ENCODE measurements around the gene NXF1. TPM values are rescaled to one million over a fixed set of nuclear protein-coding genes. Genes with fewer than 3 reads are reported as not detected.

Gene NXF1
- polyA plus RNA-seq, 3 donors from 2014 or later = 42.9 to 73.3 (median 66.0) TPM

DNA sequence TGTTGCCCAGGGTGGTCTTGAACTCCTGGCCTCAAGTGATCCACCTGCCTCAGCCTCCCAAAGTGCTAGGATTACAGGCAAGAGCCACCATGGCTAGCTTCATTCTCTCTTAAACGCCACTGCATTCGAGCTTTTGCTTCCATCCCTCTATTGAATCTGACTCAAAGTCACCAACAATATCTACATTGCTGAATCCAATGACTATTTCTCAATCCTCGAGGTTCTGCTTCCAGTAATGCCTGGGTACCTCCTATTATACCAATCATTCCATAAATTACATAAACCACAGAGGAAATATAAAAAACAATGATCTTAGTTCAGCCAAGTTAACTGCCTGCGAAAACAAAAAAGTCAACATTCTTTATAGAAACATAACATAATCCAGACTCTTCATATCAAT, 11.9 kb upstream of the NXF1 start:
- no peak overlapping the region for H3K4me3 Mint-ChIP-seq
- peaks cover 3 to 10% (median 4%) of the 10 kb centered on the region in 3 donors for H3K27me3 Mint-ChIP-seq (ENCODE audit: low read depth in 3 of 3)
- no peaks in the 10 kb centered on the region for H3K9me3 Mint-ChIP-seq
- peak overlapping the region in 3 of 6 donors; percentile 0 to 69 (median 36) for H3K27ac Mint-ChIP-seq
- H3K4me1 Mint-ChIP-seq = peaks cover 0 to 5% of the 10 kb centered on the region in 2 donors
- peaks cover 3 to 14% (median 8%) of the 10 kb centered on the region in 3 donors for H3K36me3 Mint-ChIP-seq
- no peak for DNase-seq

GRCh38 chr11:62816557-62816956, 11.3 kb upstream of the NXF1 start:
- H3K27ac Mint-ChIP-seq = no peak overlapping the region
- H3K9me3 Mint-ChIP-seq = no peaks in the 10 kb centered on the region

GRCh38 chr11:62811659-62812058, 6.4 kb upstream of the NXF1 start:
- no peak overlapping the region for H3K4me3 Mint-ChIP-seq
- H3K36me3 Mint-ChIP-seq = peaks cover 0 to 4% (median 3%) of the 10 kb centered on the region in 3 donors
- peak overlapping the region in 1 of 6 donors; percentile 23 for H3K27ac Mint-ChIP-seq
- DNase-seq = no peak
- no peaks in the 10 kb centered on the region for H3K9me3 Mint-ChIP-seq
- no peaks in the 10 kb centered on the region for H3K4me1 Mint-ChIP-seq
- H3K27me3 Mint-ChIP-seq (ENCODE audit: low read depth in 3 of 3) = peaks cover 0 to 4% (median 2%) of the 10 kb centered on the region in 3 donors

More at GRCh38 chr11:62816557-62816956, 11.3 kb upstream of the NXF1 start:
- DNase-seq = no peak
- Mint-ChIP-seq H3K36me3 (peaks cover 3 to 14% (median 8%) of the 10 kb centered on the region in 3 donors), H3K27me3 (ENCODE audit: low read depth in 3 of 3) (peaks cover 3 to 10% (median 4%) of the 10 kb centered on the region in 3 donors), H3K4me3 (no peak overlapping the region), H3K4me1 (peaks cover 0 to 5% of the 10 kb centered on the region in 2 donors)

DNA sequence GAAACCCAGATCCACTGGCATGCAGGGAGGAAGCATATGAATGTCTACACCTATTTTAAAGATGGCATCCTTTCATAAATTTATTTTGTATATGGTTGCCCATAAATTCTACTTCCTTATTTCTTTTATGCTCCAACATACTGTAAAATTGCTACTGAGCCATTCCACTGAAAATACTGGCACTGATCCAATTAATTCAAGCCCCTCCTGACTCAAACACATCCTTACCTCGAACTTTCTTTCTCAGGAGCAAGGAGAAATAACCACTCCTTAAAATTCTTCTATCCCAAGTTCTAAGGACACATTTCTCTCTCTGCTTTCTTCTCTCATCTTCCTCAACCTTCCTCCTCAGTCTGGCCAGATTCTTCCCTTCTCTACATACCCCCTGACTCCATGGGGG, 5.5 kb upstream of the NXF1 start:
- H3K4me3 Mint-ChIP-seq = no peak overlapping the region
- peaks cover 0 to 4% (median 3%) of the 10 kb centered on the region in 3 donors for H3K36me3 Mint-ChIP-seq
- peaks cover 0 to 6% (median 2%) of the 10 kb centered on the region in 3 donors for H3K27me3 Mint-ChIP-seq (ENCODE audit: low read depth in 3 of 3)
- peaks cover 8 to 9% of the 10 kb centered on the region in 2 donors for H3K4me1 Mint-ChIP-seq
- H3K9me3 Mint-ChIP-seq = no peaks in the 10 kb centered on the region
- DNase-seq = no peak
- peak overlapping the region in 2 of 6 donors; percentile 24 to 53 for H3K27ac Mint-ChIP-seq

- peak overlapping the region in 4 of 5 donors; percentile 43 to 100 (median 94) for H3K4me3 Mint-ChIP-seq
- DNase-seq = no peak
Measured at GRCh38 chr11:62806611-62807121, 1.4 kb upstream of the NXF1 start.

GRCh38 chr11:62805961-62806441, 761 bp upstream of the NXF1 start:
- Mint-ChIP-seq H3K4me1 (peaks cover 30 to 34% of the 10 kb centered on the region in 2 donors), H3K27ac (peak overlapping the region; percentile 93 to 98 (median 94)), H3K36me3 (peaks cover 8 to 19% (median 9%) of the 10 kb centered on the region in 3 donors), H3K4me3 (peak overlapping the region; percentile 94 to 100 (median 96)), H3K9me3 (peaks cover 0 to 2% (median 0%) of the 10 kb centered on the region in 6 donors), H3K27me3 (ENCODE audit: low read depth in 3 of 3) (peaks cover 6 to 8% (median 7%) of the 10 kb centered on the region in 3 donors)
- no peak for DNase-seq

More at GRCh38 chr11:62806611-62807121, 1.4 kb upstream of the NXF1 start:
- Mint-ChIP-seq H3K4me1 (peaks cover 30 to 34% of the 10 kb centered on the region in 2 donors), H3K27ac (peak overlapping the region in 3 of 6 donors; percentile 68 to 94 (median 93)), H3K9me3 (peaks cover 0 to 2% (median 0%) of the 10 kb centered on the region in 6 donors), H3K27me3 (ENCODE audit: low read depth in 3 of 3) (peaks cover 6 to 9% (median 7%) of the 10 kb centered on the region in 3 donors), H3K36me3 (peaks cover 2 to 12% (median 4%) of the 10 kb centered on the region in 3 donors)

DNA sequence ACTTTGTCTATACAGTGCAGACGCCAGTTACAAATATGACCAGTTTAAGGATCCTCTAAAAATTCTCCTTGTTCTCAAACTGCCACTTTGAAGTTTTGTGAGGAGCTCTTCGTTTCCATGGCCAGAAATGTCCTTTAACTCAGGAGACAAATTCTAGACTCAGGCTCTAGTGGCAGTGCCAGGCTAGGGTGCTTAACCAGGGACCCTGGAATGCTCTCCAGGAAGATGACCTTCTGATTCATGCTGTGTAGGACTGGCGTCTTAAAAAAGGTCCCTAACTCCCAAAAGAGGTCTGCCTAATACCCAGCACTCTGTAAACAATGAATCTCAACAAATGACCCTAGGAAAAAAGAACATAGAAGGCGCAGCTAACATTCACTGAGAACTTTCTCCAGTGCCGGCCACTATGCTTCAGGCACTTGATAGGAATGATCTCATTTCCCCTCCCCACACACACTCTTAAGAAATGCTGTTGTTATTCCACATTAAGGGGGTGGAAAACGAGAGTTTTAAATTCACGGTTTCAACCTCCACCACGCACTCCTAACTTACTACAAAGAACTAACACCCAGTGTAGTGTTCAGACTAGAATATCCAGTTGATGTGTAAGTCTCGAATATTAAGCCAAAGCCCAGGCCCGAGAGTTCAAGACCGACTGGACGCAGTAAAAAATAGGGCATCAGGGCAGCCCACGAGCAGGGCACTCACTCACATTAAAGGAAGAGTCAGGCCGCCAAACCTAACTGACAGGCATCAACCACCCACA, 747 bp downstream of the NXF1 start:
- Mint-ChIP-seq H3K27me3 (ENCODE audit: low read depth in 3 of 3) (peaks cover 6 to 8% (median 7%) of the 10 kb centered on the region in 3 donors), H3K36me3 (peaks cover 11 to 26% (median 16%) of the 10 kb centered on the region in 3 donors), H3K9me3 (peaks cover 0 to 2% (median 0%) of the 10 kb centered on the region in 6 donors), H3K27ac (peak overlapping the region; percentile 92 to 96 (median 94)), H3K4me1 (peaks cover 30 to 34% of the 10 kb centered on the region in 2 donors), H3K4me3 (peak overlapping the region; percentile 94 to 100 (median 97))
- no peak for DNase-seq

DNA sequence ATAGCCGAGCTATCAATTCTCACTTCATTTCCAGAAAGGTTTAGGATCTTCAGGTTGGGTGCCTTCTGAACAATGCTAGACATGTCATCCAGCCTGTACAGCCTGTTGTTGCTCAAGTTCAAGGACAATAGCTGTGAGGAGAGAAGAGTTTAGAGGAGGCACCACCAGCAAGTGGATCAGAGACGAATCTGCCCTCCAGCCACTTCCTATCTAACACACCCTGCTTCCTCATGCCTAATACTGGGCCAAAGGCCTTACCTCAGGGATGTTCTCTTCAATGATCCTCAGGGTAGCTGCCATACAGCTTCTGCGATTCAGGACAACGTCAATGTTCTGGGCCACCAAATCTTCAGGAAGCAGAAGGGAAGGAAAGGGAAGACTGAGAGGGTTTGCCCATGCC, 4.2 kb downstream of the NXF1 start:
- peak overlapping the region in 1 of 6 donors; percentile 23 for H3K27ac Mint-ChIP-seq

DNA sequence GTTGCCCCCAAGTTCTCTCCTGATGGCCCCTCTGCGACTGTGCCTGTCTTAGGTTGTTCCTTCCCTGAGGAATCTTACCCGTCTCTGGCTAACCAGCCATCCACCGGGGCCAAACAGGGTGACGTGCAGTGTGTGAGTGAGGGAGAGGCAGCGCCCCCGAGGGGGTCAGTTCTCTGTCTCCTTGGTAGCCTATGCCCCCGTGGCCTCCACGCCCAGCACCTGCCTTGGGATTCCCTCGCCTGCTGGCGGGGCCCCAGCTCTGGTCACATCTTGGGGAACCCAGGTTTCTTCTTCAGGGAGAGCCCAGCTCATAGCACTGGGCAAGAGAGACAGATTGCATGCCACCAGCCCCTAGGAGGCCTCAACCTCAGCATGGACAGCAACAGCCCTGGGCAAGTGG, 5.8 kb downstream of the NXF1 start:
- DNase-seq = no peak
- Mint-ChIP-seq H3K9me3 (peaks cover 0 to 2% (median 0%) of the 10 kb centered on the region in 6 donors), H3K27me3 (ENCODE audit: low read depth in 3 of 3) (peaks cover 0 to 3% (median 1%) of the 10 kb centered on the region in 3 donors), H3K4me3 (no peak overlapping the region), H3K4me1 (peaks cover 13 to 14% of the 10 kb centered on the region in 2 donors), H3K36me3 (peaks cover 32 to 56% (median 32%) of the 10 kb centered on the region in 3 donors), H3K27ac (peak overlapping the region in 2 of 6 donors; percentile 22 to 23)

More for the DNA sequence above, 4.2 kb downstream of the NXF1 start:
- Mint-ChIP-seq H3K4me1 (peaks cover 26 to 29% of the 10 kb centered on the region in 2 donors), H3K4me3 (no peak overlapping the region), H3K36me3 (peaks cover 19 to 41% (median 24%) of the 10 kb centered on the region in 3 donors), H3K9me3 (peaks cover 0 to 2% (median 0%) of the 10 kb centered on the region in 6 donors), H3K27me3 (ENCODE audit: low read depth in 3 of 3) (peaks cover 6 to 7% (median 6%) of the 10 kb centered on the region in 3 donors)
- DNase-seq = no peak

DNA sequence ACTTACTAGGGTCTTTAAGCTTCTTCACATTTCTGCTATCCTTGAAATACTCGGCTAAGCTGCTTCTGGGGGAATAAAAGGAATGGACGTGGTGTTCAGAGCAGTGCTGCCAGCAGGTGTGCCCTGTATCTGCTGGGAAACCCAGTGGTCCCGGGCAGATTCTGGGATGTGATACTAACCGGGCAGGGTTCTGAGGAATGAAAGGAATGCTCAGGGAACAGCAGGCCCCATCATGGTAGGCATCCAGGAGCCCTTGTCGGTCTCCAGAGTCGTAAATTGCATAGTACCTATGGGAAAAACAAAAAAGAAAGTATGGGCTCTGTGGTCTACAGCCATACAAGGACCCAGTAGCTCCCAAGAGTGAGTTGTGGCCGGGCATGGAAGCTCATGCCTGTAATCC, 9.0 kb downstream of the NXF1 start:
- peaks cover 29 to 50% (median 30%) of the 10 kb centered on the region in 3 donors for H3K36me3 Mint-ChIP-seq
- no peak overlapping the region for H3K4me3 Mint-ChIP-seq
- H3K27me3 Mint-ChIP-seq (ENCODE audit: low read depth in 3 of 3) = peaks cover 0 to 7% (median 4%) of the 10 kb centered on the region in 3 donors
- H3K27ac Mint-ChIP-seq = peak overlapping the region in 2 of 6 donors; percentile 37 to 60
- peaks cover 14% of the 10 kb centered on the region in 2 donors for H3K4me1 Mint-ChIP-seq
- DNase-seq = no peak
- H3K9me3 Mint-ChIP-seq = no peaks in the 10 kb centered on the region

GRCh38 chr11:62794201-62794775, 11.0 kb downstream of the NXF1 start:
- Mint-ChIP-seq H3K9me3 (no peaks in the 10 kb centered on the region), H3K4me1 (peaks cover 28 to 34% of the 10 kb centered on the region in 2 donors), H3K4me3 (no peak overlapping the region), H3K36me3 (peaks cover 19 to 41% (median 24%) of the 10 kb centered on the region in 3 donors), H3K27ac (peak overlapping the region; percentile 37 to 83 (median 74)), H3K27me3 (ENCODE audit: low read depth in 3 of 3) (peaks cover 0 to 7% (median 4%) of the 10 kb centered on the region in 3 donors)
- no peak for DNase-seq

GRCh38 chr11:62792202-62792575, 13.1 kb downstream of the NXF1 start:
- Mint-ChIP-seq H3K36me3 (peaks cover 16 to 32% (median 19%) of the 10 kb centered on the region in 3 donors), H3K4me1 (peaks cover 46 to 51% of the 10 kb centered on the region in 2 donors), H3K4me3 (peak overlapping the region; percentile 82 to 96 (median 86)), H3K27me3 (ENCODE audit: low read depth in 3 of 3) (peaks cover 0 to 10% (median 4%) of the 10 kb centered on the region in 3 donors), H3K27ac (peak overlapping the region; percentile 94 to 96 (median 95)), H3K9me3 (no peaks in the 10 kb centered on the region)
- DNase-seq = no peak

DNA sequence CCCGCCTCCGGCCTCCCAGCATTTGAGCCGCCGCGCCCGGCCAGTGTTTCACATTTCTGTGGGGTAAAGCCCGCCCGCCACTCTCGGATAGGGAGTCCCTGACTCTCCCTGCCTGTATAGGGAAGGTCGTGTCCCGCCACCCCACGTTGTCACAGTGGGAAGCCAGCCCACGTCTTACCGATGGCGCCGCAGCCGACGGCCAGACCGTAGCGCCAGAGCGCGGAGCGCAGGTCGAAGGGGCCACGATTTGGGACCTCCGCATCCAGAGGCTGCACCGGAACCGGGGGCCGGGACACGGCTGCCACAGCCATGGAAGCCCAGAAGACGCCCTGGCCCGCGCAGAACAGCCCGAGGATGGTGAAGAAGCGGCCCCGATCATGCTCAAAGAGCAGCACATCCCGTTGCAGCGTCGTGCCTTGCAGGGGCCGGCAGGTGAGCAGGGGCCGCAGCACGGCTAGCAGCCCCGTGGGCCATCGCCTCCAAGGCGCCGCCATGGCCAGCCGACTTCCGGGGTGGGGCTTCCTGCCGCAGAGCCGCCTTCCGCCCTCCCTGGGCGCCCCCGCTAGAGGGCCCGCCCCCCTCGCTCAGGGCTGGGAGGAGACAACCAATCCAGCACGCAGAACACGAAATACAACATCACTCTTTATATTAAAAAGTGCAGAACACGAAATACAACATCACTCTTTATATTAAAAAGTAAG, 13.6 kb downstream of the NXF1 start, which contains the start of gene TMEM223:
Gene TMEM223, minus strand, starts transcription at position 506 of the 701 bp plus-strand sequence. Its CDS starts 12 bp downstream, at position 494.
- H3K27me3 Mint-ChIP-seq (ENCODE audit: low read depth in 3 of 3) = peaks cover 0 to 12% (median 4%) of the 10 kb centered on the region in 3 donors
- H3K9me3 Mint-ChIP-seq = no peaks in the 10 kb centered on the region
- H3K36me3 Mint-ChIP-seq = peaks cover 14 to 31% (median 19%) of the 10 kb centered on the region in 3 donors
- DNase-seq = peak; percentile 85 to 87 (median 86)
- peak within 1 kb of the TSS; percentile 94 to 96 (median 95) for H3K27ac Mint-ChIP-seq
- H3K4me1 Mint-ChIP-seq = peaks cover 48 to 53% of the 10 kb centered on the region in 2 donors
- peak within 1 kb of the TSS; percentile 82 to 96 (median 86) for H3K4me3 Mint-ChIP-seq

Data from immature natural killer cell (primary cell).